ENCODE results near the gene TMCC3. TPM values are rescaled to one million over a fixed set of nuclear protein-coding genes. Genes with fewer than 3 reads are reported as not detected.

Gene TMCC3
- total RNA-seq, 3 donors from 2014 or later (not counting 1 experiment from before 2014, with no cell fraction given): 20.1 to 29.3 (median 21.6) TPM

DNA sequence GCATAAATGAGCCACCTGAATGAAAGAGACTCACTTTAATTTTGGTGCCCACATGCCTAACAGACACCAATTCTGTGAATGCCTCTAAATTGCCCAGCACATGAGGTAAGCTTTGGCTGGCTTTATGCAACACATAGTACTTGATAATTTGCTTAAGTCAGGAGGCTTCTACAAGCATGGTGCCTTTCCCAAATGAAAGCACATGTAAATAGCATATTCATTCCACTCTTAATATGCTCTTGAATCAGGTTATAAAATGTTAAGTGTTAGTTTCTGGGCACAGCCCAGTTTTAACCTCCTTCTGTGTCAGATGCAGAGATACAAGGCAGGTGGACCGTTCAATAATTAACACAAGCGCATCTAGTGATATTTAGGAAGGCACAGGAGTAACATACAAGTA lies 15.6 kb downstream of the TMCC3 start:
- Mint-ChIP-seq H3K27me3 (ENCODE audit: low read depth in 2 of 2) (no peaks in the 10 kb centered on the region), H3K27ac (no peak overlapping the region), H3K4me1 (peaks cover 34% of the 10 kb centered on the region in 2 donors), H3K4me3 (no peak overlapping the region), H3K9me3 (no peaks in the 10 kb centered on the region), H3K36me3 (no peaks in the 10 kb centered on the region)
- no peak for ATAC-seq
- Histone ChIP-seq H3K27me3 (ENCODE audit: control insufficient read depth, insufficient read depth, low read length) (no peaks in the 10 kb centered on the region), H3K36me3 (ENCODE audit: control insufficient read depth, insufficient read depth, low read length) (no peaks in the 10 kb centered on the region), H3K4me1 (ENCODE audit: control insufficient read depth, insufficient read depth, low read length) (no peaks in the 10 kb centered on the region), H3K27ac (ENCODE audit: low read length) (no peak overlapping the region), H3K4me3 (ENCODE audit: low read length) (no peak overlapping the region), H3K9me3 (ENCODE audit: control insufficient read depth, insufficient read depth, low read length) (no peaks in the 10 kb centered on the region)
- WGBS (ENCODE audit: insufficient coverage): 100% methylated on average over 2 of the region's 2 CpGs
- DNase-seq: no peak
- TF ChIP-seq, protein P1, sequence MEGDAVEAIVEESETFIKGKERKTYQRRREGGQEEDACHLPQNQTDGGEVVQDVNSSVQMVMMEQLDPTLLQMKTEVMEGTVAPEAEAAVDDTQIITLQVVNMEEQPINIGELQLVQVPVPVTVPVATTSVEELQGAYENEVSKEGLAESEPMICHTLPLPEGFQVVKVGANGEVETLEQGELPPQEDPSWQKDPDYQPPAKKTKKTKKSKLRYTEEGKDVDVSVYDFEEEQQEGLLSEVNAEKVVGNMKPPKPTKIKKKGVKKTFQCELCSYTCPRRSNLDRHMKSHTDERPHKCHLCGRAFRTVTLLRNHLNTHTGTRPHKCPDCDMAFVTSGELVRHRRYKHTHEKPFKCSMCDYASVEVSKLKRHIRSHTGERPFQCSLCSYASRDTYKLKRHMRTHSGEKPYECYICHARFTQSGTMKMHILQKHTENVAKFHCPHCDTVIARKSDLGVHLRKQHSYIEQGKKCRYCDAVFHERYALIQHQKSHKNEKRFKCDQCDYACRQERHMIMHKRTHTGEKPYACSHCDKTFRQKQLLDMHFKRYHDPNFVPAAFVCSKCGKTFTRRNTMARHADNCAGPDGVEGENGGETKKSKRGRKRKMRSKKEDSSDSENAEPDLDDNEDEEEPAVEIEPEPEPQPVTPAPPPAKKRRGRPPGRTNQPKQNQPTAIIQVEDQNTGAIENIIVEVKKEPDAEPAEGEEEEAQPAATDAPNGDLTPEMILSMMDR (IDR thresholded peaks at IDR 0.05): no peak
- intact Hi-C loops (cut with micrococcal nuclease): no loop called here

DNA sequence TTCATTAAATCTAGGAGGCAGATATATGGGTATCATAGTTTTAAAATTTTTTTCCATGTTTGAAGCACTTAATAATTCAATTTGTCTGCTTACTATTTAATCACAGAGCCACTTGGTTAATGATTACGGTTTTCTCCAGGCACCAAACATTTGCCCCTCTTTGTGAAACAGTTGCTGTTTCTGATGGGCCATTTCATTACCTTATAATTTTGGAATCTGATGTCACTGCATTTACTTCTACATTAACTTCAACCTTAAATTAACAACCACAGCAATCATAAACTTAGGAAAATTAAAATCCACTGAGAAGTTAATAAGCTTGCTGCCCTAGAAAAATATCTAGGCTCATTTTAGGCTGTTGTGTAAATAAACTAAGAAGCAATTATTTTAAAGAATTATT lies 17.0 kb downstream of the TMCC3 start:
- no peaks in the 10 kb centered on the region for H3K27me3 Mint-ChIP-seq (ENCODE audit: low read depth in 2 of 2)
- ATAC-seq (no peak), DNase-seq (no peak)
- no peaks in the 10 kb centered on the region for H3K27me3 ChIP-seq (ENCODE audit: control insufficient read depth, insufficient read depth, low read length)
- WGBS (ENCODE audit: insufficient coverage): 100% methylated on average over 1 of the region's 1 CpG
- no peaks in the 10 kb centered on the region for H3K9me3 ChIP-seq (ENCODE audit: control insufficient read depth, insufficient read depth, low read length)
- H3K36me3 ChIP-seq (ENCODE audit: control insufficient read depth, insufficient read depth, low read length): no peaks in the 10 kb centered on the region
- intact Hi-C loops (cut with micrococcal nuclease): no loop called here
- H3K4me1 ChIP-seq (ENCODE audit: control insufficient read depth, insufficient read depth, low read length): no peaks in the 10 kb centered on the region
- no peaks in the 10 kb centered on the region for H3K36me3 Mint-ChIP-seq
- peaks cover 30 to 35% of the 10 kb centered on the region in 2 donors for H3K4me1 Mint-ChIP-seq
- no peak overlapping the region for H3K27ac Mint-ChIP-seq
- H3K9me3 Mint-ChIP-seq: no peaks in the 10 kb centered on the region
- no peak overlapping the region for H3K27ac ChIP-seq (ENCODE audit: low read length)
- TF ChIP-seq, protein P1 (IDR thresholded peaks at IDR 0.05): no peak
- no peak overlapping the region for H3K4me3 ChIP-seq (ENCODE audit: low read length)
- no peak overlapping the region for H3K4me3 Mint-ChIP-seq

DNA sequence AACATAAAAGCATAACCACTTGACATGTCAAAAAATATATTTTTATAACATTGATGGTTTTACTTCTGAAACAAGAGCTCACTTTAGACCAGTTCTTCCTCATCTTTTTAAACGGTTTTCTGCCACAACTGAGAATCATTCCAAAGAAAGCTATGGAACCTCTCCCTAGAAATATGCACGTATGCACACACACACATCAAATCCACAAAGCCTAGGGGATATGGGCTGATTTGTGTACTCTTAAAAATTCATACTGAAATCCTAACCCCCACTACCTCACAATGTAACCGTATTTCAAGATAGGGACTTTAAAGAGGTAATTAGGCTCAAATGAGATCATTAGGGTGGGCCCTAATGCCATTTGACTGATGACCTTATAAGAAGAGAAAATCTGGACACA lies 19.3 kb downstream of the TMCC3 start:
- H3K4me1 ChIP-seq (ENCODE audit: control insufficient read depth, insufficient read depth, low read length): no peaks in the 10 kb centered on the region
- no peak overlapping the region for H3K4me3 Mint-ChIP-seq
- DNase-seq (no peak), ATAC-seq (no peak)
- no peaks in the 10 kb centered on the region for H3K36me3 Mint-ChIP-seq
- H3K36me3 ChIP-seq (ENCODE audit: control insufficient read depth, insufficient read depth, low read length): no peaks in the 10 kb centered on the region
- H3K4me3 ChIP-seq (ENCODE audit: low read length): no peak overlapping the region
- H3K27me3 ChIP-seq (ENCODE audit: control insufficient read depth, insufficient read depth, low read length): no peaks in the 10 kb centered on the region
- H3K27me3 Mint-ChIP-seq (ENCODE audit: low read depth in 2 of 2): no peaks in the 10 kb centered on the region
- intact Hi-C loops (cut with micrococcal nuclease): no loop called here
- H3K4me1 Mint-ChIP-seq: peaks cover 29 to 47% of the 10 kb centered on the region in 2 donors
- H3K9me3 ChIP-seq (ENCODE audit: control insufficient read depth, insufficient read depth, low read length): no peaks in the 10 kb centered on the region
- TF ChIP-seq, protein P1 (IDR thresholded peaks at IDR 0.05): no peak
- no peak overlapping the region for H3K27ac Mint-ChIP-seq
- H3K27ac ChIP-seq (ENCODE audit: low read length): no peak overlapping the region
- WGBS (ENCODE audit: insufficient coverage): 96% methylated on average over 2 of the region's 3 CpGs
- no peaks in the 10 kb centered on the region for H3K9me3 Mint-ChIP-seq

DNA sequence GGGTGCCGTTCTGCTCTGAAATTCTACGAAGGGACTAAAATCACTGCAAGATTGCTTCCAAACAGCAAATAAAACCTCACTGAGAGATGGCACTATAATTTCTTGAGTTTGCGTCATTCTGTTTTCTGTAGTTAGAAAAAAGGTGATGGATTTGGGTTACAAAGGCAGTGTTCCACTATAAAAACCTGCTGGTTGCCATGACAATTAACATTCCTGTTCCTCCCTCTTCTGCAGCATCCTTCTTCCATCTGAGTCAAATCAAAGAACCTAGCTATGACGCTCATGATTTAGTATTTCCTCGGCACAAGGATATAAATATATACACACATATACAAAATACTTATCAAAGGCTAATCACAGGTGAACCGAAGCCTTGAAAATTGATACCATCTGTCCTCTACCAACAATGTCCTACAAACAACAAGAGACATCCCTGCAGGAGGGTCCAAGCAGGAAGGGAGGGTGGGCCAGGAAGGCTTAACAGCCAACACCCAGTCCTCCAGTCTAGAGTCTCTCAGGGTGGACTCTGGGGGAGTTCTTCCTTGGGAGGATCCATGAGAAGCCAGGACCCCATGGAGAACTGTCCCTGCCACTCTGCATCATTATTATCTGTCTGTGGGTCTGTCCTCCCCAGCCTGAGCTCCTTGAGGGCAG lies 21.4 kb downstream of the TMCC3 start:
- Histone ChIP-seq H3K4me1 (ENCODE audit: control insufficient read depth, insufficient read depth, low read length) (no peaks in the 10 kb centered on the region), H3K27ac (ENCODE audit: low read length) (no peak overlapping the region), H3K9me3 (ENCODE audit: control insufficient read depth, insufficient read depth, low read length) (no peaks in the 10 kb centered on the region), H3K4me3 (ENCODE audit: low read length) (no peak overlapping the region), H3K27me3 (ENCODE audit: control insufficient read depth, insufficient read depth, low read length) (no peaks in the 10 kb centered on the region), H3K36me3 (ENCODE audit: control insufficient read depth, insufficient read depth, low read length) (no peaks in the 10 kb centered on the region)
- 94% methylated on average over 6 of the region's 6 CpGs for WGBS (ENCODE audit: insufficient coverage)
- no peak overlapping the region for H3K4me3 Mint-ChIP-seq
- no peaks in the 10 kb centered on the region for H3K9me3 Mint-ChIP-seq
- H3K4me1 Mint-ChIP-seq: peaks cover 23 to 46% of the 10 kb centered on the region in 2 donors
- TF ChIP-seq, protein P1 (IDR thresholded peaks at IDR 0.05): no peak
- DNase-seq (no peak), ATAC-seq (no peak)
- no peaks in the 10 kb centered on the region for H3K36me3 Mint-ChIP-seq
- H3K27ac Mint-ChIP-seq: no peak overlapping the region
- no peaks in the 10 kb centered on the region for H3K27me3 Mint-ChIP-seq (ENCODE audit: low read depth in 2 of 2)
- intact Hi-C loops (cut with micrococcal nuclease): no loop called here
